ENCODE results near the gene SCMH1. TPM values are rescaled to one million over a fixed set of nuclear protein-coding genes. Genes with fewer than 3 reads are reported as not detected.

Gene SCMH1
- total and polyA plus RNA-seq, 4 experiments from 2014 or later: 5.3 to 27.3 (median 14.7) TPM

- no peak overlapping the region for H3K4me3 ChIP-seq (ENCODE audit: low read length in 2 of 2)
- Mint-ChIP-seq H3K27ac (no peak overlapping the region), H3K36me3 (peaks cover 27 to 48% of the 10 kb centered on the region in 2 donors), H3K4me3 (no peak overlapping the region), H3K27me3 (no peaks in the 10 kb centered on the region), H3K4me1 (peaks cover 0 to 3% (median 0%) of the 10 kb centered on the region in 4 donors), H3K9me3 (no peaks in the 10 kb centered on the region)
- peaks cover 15% of the 10 kb centered on the region for H3K36me3 ChIP-seq (ENCODE audit: insufficient read depth, low read length)
- H3K27ac ChIP-seq (ENCODE audit: low read depth, low read length): no peak overlapping the region
- ChIA-PET POLR2A (ENCODE audit: partially characterized antibody) (no interaction called here), CTCF (ENCODE audit: partially characterized antibody) (no interaction called here)
- no peaks in the 10 kb centered on the region for H3K4me1 ChIP-seq (ENCODE audit: insufficient read depth, low read length)
- DNase-seq: no peak
- no peaks in the 10 kb centered on the region for H3K9me3 ChIP-seq (ENCODE audit: control insufficient read depth in 1 of 2, low read length in 2 of 2)
- intact Hi-C loops (cut with micrococcal nuclease): no loop called here
- no peaks in the 10 kb centered on the region for H3K27me3 ChIP-seq (ENCODE audit: insufficient read depth, low read length)
These were observed 210.0 kb downstream of the SCMH1 start for GRCh38 chr1:41032147-41032546.

- Mint-ChIP-seq H3K9me3 (no peaks in the 10 kb centered on the region), H3K27ac (peak overlapping the region in 2 of 7 donors; percentile 40 to 43), H3K4me1 (peaks cover 4 to 9% (median 4%) of the 10 kb centered on the region in 4 donors), H3K4me3 (no peak overlapping the region), H3K36me3 (peaks cover 31 to 53% of the 10 kb centered on the region in 2 donors), H3K27me3 (no peaks in the 10 kb centered on the region)
- Histone ChIP-seq H3K9me3 (ENCODE audit: control insufficient read depth in 1 of 2, low read length in 2 of 2) (no peaks in the 10 kb centered on the region), H3K27me3 (ENCODE audit: insufficient read depth, low read length) (no peaks in the 10 kb centered on the region), H3K4me3 (ENCODE audit: low read length in 2 of 2) (no peak overlapping the region), H3K36me3 (ENCODE audit: insufficient read depth, low read length) (peaks cover 19% of the 10 kb centered on the region), H3K4me1 (ENCODE audit: insufficient read depth, low read length) (peaks cover 5% of the 10 kb centered on the region), H3K27ac (ENCODE audit: low read depth, low read length) (no peak overlapping the region)
- ChIA-PET POLR2A (ENCODE audit: partially characterized antibody) (no interaction called here), CTCF (ENCODE audit: partially characterized antibody) (interaction anchor here (1.0 kb wide), 1 partner anchor 78 kb away, joined by 3 read pairs; no protein-coding TSS in a partner anchor)
- no peak for DNase-seq
- intact Hi-C loops (cut with micrococcal nuclease): no loop called here
These were observed 211.1 kb downstream of the SCMH1 start for GRCh38 chr1:41030872-41031616.

GRCh38 chr1:41028034-41028642, 214.0 kb downstream of the SCMH1 start:
- H3K4me3 Mint-ChIP-seq: no peak overlapping the region
- peaks cover 6% of the 10 kb centered on the region for H3K4me1 ChIP-seq (ENCODE audit: insufficient read depth, low read length)
- peaks cover 18% of the 10 kb centered on the region for H3K36me3 ChIP-seq (ENCODE audit: insufficient read depth, low read length)
- CTCF ChIA-PET (ENCODE audit: partially characterized antibody): no interaction called here
- H3K27me3 Mint-ChIP-seq: no peaks in the 10 kb centered on the region
- POLR2A ChIA-PET (ENCODE audit: partially characterized antibody): no interaction called here
- H3K27ac Mint-ChIP-seq: no peak overlapping the region
- peaks cover 4 to 8% (median 6%) of the 10 kb centered on the region in 4 donors for H3K4me1 Mint-ChIP-seq
- no peaks in the 10 kb centered on the region for H3K9me3 ChIP-seq (ENCODE audit: control insufficient read depth in 1 of 2, low read length in 2 of 2)
- H3K36me3 Mint-ChIP-seq: peaks cover 24 to 55% of the 10 kb centered on the region in 2 donors
- H3K27ac ChIP-seq (ENCODE audit: low read depth, low read length): no peak overlapping the region
- intact Hi-C loops (cut with micrococcal nuclease): no loop called here
- DNase-seq: no peak
- no peaks in the 10 kb centered on the region for H3K9me3 Mint-ChIP-seq
- no peaks in the 10 kb centered on the region for H3K27me3 ChIP-seq (ENCODE audit: insufficient read depth, low read length)
- no peak overlapping the region for H3K4me3 ChIP-seq (ENCODE audit: low read length in 2 of 2)

GRCh38 chr1:41025979-41026819, 215.9 kb downstream of the SCMH1 start:
- H3K36me3 ChIP-seq (ENCODE audit: insufficient read depth, low read length): peaks cover 18% of the 10 kb centered on the region
- H3K36me3 Mint-ChIP-seq: peaks cover 18 to 40% of the 10 kb centered on the region in 2 donors
- DNase-seq: no peak
- H3K4me3 Mint-ChIP-seq: no peak overlapping the region
- H3K4me3 ChIP-seq (ENCODE audit: low read length in 2 of 2): no peak overlapping the region
- ChIA-PET CTCF (ENCODE audit: partially characterized antibody) (no interaction called here), POLR2A (ENCODE audit: partially characterized antibody) (no interaction called here)
- intact Hi-C loops (cut with micrococcal nuclease): no loop called here
- H3K9me3 Mint-ChIP-seq: no peaks in the 10 kb centered on the region
- H3K27me3 ChIP-seq (ENCODE audit: insufficient read depth, low read length): no peaks in the 10 kb centered on the region
- no peak overlapping the region for H3K27ac ChIP-seq (ENCODE audit: low read depth, low read length)
- peak overlapping the region in 3 of 7 donors; percentile 70 to 82 (median 80) for H3K27ac Mint-ChIP-seq
- H3K9me3 ChIP-seq (ENCODE audit: control insufficient read depth in 1 of 2, low read length in 2 of 2): no peaks in the 10 kb centered on the region
- peaks cover 10% of the 10 kb centered on the region for H3K4me1 ChIP-seq (ENCODE audit: insufficient read depth, low read length)
- H3K27me3 Mint-ChIP-seq: no peaks in the 10 kb centered on the region
- H3K4me1 Mint-ChIP-seq: peaks cover 5 to 15% (median 13%) of the 10 kb centered on the region in 4 donors

- H3K4me3 Mint-ChIP-seq: no peak overlapping the region
- CTCF ChIA-PET (ENCODE audit: partially characterized antibody): no interaction called here
- H3K27ac Mint-ChIP-seq: peak overlapping the region in 2 of 7 donors; percentile 9 to 36
These were observed 217.2 kb downstream of the SCMH1 start for GRCh38 chr1:41024953-41025352.

GRCh38 chr1:41023279-41023990, 218.7 kb downstream of the SCMH1 start:
- ChIA-PET POLR2A (ENCODE audit: partially characterized antibody) (no interaction called here), CTCF (ENCODE audit: partially characterized antibody) (no interaction called here)
- Histone ChIP-seq H3K4me3 (ENCODE audit: low read length in 2 of 2) (no peak overlapping the region), H3K27ac (ENCODE audit: low read depth, low read length) (no peak overlapping the region), H3K36me3 (ENCODE audit: insufficient read depth, low read length) (peaks cover 10% of the 10 kb centered on the region), H3K4me1 (ENCODE audit: insufficient read depth, low read length) (peaks cover 10% of the 10 kb centered on the region), H3K27me3 (ENCODE audit: insufficient read depth, low read length) (no peaks in the 10 kb centered on the region), H3K9me3 (ENCODE audit: control insufficient read depth in 1 of 2, low read length in 2 of 2) (no peaks in the 10 kb centered on the region)
- H3K4me3 Mint-ChIP-seq: no peak overlapping the region
- no peaks in the 10 kb centered on the region for H3K9me3 Mint-ChIP-seq
- intact Hi-C loops (cut with micrococcal nuclease): no loop called here
- no peak for DNase-seq
- H3K36me3 Mint-ChIP-seq: peaks cover 12 to 30% of the 10 kb centered on the region in 2 donors
- peak overlapping the region in 3 of 7 donors; percentile 37 to 69 (median 63) for H3K27ac Mint-ChIP-seq
- H3K4me1 Mint-ChIP-seq: peaks cover 5 to 15% (median 13%) of the 10 kb centered on the region in 4 donors
- H3K27me3 Mint-ChIP-seq: no peaks in the 10 kb centered on the region

More at GRCh38 chr1:41024953-41025352, 217.2 kb downstream of the SCMH1 start:
- peaks cover 18% of the 10 kb centered on the region for H3K36me3 ChIP-seq (ENCODE audit: insufficient read depth, low read length)
- H3K27me3 Mint-ChIP-seq: no peaks in the 10 kb centered on the region
- H3K4me1 ChIP-seq (ENCODE audit: insufficient read depth, low read length): peaks cover 10% of the 10 kb centered on the region
- POLR2A ChIA-PET (ENCODE audit: partially characterized antibody): interaction anchor here (0.8 kb wide), 1 partner anchor 21 kb away, joined by 3 read pairs; no protein-coding TSS in a partner anchor
- no peaks in the 10 kb centered on the region for H3K9me3 ChIP-seq (ENCODE audit: control insufficient read depth in 1 of 2, low read length in 2 of 2)
- H3K9me3 Mint-ChIP-seq: no peaks in the 10 kb centered on the region
- intact Hi-C loops (cut with micrococcal nuclease): no loop called here
- H3K27ac ChIP-seq (ENCODE audit: low read depth, low read length): no peak overlapping the region
- no peak overlapping the region for H3K4me3 ChIP-seq (ENCODE audit: low read length in 2 of 2)
- H3K36me3 Mint-ChIP-seq: peaks cover 12 to 33% of the 10 kb centered on the region in 2 donors
- peaks cover 5 to 15% (median 13%) of the 10 kb centered on the region in 4 donors for H3K4me1 Mint-ChIP-seq
- H3K27me3 ChIP-seq (ENCODE audit: insufficient read depth, low read length): no peaks in the 10 kb centered on the region
- no peak for DNase-seq
